Astrocyte (in vitro differentiated cells and primary cell): ENCODE results near the gene TEDC1. TPM values are rescaled to one million over a fixed set of nuclear protein-coding genes. Genes with fewer than 3 reads are reported as not detected.

Experiments
- DNase-seq: peaks from one replicate; pipeline ENCODE4 v3.0.0-alpha.2; 2010; ENCODE audit warnings: low read depth
- FAIRE-seq: peaks from 2 replicates; lab custom pipeline; 2011; peaks lifted over from hg19 to GRCh38; lab: Jason Lieb, UNC
- H2AFZ ChIP-seq: 2 replicates; pipeline ENCODE4 v1.6.0; 2012; ENCODE audit warnings: low read depth, low read length, inconsistent platforms
- H3K27ac ChIP-seq: 2 replicates; pipeline ENCODE4 v1.5.1; 2011; ENCODE audit warnings: low read depth, low read length, inconsistent platforms
- H3K27me3 ChIP-seq: 2 replicates; pipeline ENCODE4 v1.6.0; 2011; ENCODE audit warnings: low read length, inconsistent platforms; ENCODE audit not compliant: insufficient read depth
- H3K36me3 ChIP-seq: 2 replicates; pipeline ENCODE4 v1.5.1; 2011; ENCODE audit warnings: low read length, inconsistent platforms; ENCODE audit not compliant: insufficient read depth
- H3K4me1 ChIP-seq: 2 replicates; pipeline ENCODE4 v1.5.1; 2011; ENCODE audit warnings: low read length, inconsistent platforms; ENCODE audit not compliant: insufficient read depth
- H3K4me2 ChIP-seq: 2 replicates; pipeline ENCODE4 v1.6.0; 2012; ENCODE audit warnings: low read length, inconsistent platforms
- H3K4me3 ChIP-seq: 2 replicates; pipeline ENCODE4 v1.5.1; 2011; ENCODE audit warnings: low read depth, mild to moderate bottlenecking, low read length, inconsistent platforms; ENCODE audit not compliant: insufficient read depth
- H3K79me2 ChIP-seq: 2 replicates; pipeline ENCODE4 v1.6.0; 2012; ENCODE audit warnings: mild to moderate bottlenecking, low read length, inconsistent platforms; ENCODE audit not compliant: insufficient read depth
- H3K9ac ChIP-seq: 2 replicates; pipeline ENCODE4 v1.6.0; 2012; ENCODE audit warnings: mild to moderate bottlenecking, low read length, inconsistent platforms
- H3K9me3 ChIP-seq: 2 replicates; pipeline ENCODE4 v1.5.1; 2012; ENCODE audit warnings: low read depth, mild to moderate bottlenecking, low read length, inconsistent platforms; ENCODE audit not compliant: insufficient read depth
- H4K20me1 ChIP-seq: 2 replicates; pipeline ENCODE4 v1.6.0; 2012; ENCODE audit warnings: low read length, inconsistent platforms; ENCODE audit not compliant: insufficient read depth
- H3K27ac Mint-ChIP-seq: one replicate; pipeline ENCODE4 v1.8.0; 2021; ENCODE audit warnings: mild to moderate bottlenecking, mixed read lengths; ENCODE audit not compliant: unreplicated experiment
- H3K27me3 Mint-ChIP-seq: one replicate; pipeline ENCODE4 v1.8.0; 2021; ENCODE audit warnings: low read depth, mixed read lengths; ENCODE audit not compliant: unreplicated experiment
- H3K36me3 Mint-ChIP-seq: one replicate; pipeline ENCODE4 v1.8.0; 2021; ENCODE audit warnings: low read depth, mixed read lengths; ENCODE audit not compliant: unreplicated experiment
- H3K4me1 Mint-ChIP-seq: one replicate; pipeline ENCODE4 v1.8.0; 2021; ENCODE audit warnings: low read depth, mixed read lengths; ENCODE audit not compliant: unreplicated experiment
- H3K4me3 Mint-ChIP-seq: one replicate; pipeline ENCODE4 v1.8.0; 2021; ENCODE audit warnings: mild to moderate bottlenecking, moderate library complexity, mixed read lengths; ENCODE audit not compliant: unreplicated experiment
- H3K9me3 Mint-ChIP-seq: one replicate; pipeline ENCODE4 v1.8.0; 2021; ENCODE audit warnings: mild to moderate bottlenecking, mixed read lengths; ENCODE audit not compliant: unreplicated experiment
- EZH2 ChIP-seq: IDR thresholded peaks from 2 replicates; pipeline ENCODE4 v1.6.1; 2012; ENCODE audit warnings: mild to moderate bottlenecking, low read length, inconsistent platforms; ENCODE audit not compliant: insufficient read depth
- total RNA-seq: library from RNA; stranded (reverse); gene quantifications from 2 replicates; pipeline ENCODE4 v1.2.1, GENCODE V29; 2021
- TF ChIP-seq, protein P1 (sequence below): IDR thresholded peaks from 2 replicates; pipeline ENCODE4 v1.5.1; 2011; ENCODE audit warnings: low read depth, mild to moderate bottlenecking, inconsistent platforms, low read length, moderate library complexity; ENCODE audit not compliant: insufficient read depth

TEDC1 gene
- total RNA-seq, 1 donor from 2014 or later = 5.5 TPM

GRCh38 chr14:105476097-105476830, 14.8 kb upstream of the TEDC1 start:
- H3K4me2 ChIP-seq = peak overlapping the region; percentile 97
- peaks cover 5% of the 10 kb centered on the region for H3K27me3 Mint-ChIP-seq

DNA sequence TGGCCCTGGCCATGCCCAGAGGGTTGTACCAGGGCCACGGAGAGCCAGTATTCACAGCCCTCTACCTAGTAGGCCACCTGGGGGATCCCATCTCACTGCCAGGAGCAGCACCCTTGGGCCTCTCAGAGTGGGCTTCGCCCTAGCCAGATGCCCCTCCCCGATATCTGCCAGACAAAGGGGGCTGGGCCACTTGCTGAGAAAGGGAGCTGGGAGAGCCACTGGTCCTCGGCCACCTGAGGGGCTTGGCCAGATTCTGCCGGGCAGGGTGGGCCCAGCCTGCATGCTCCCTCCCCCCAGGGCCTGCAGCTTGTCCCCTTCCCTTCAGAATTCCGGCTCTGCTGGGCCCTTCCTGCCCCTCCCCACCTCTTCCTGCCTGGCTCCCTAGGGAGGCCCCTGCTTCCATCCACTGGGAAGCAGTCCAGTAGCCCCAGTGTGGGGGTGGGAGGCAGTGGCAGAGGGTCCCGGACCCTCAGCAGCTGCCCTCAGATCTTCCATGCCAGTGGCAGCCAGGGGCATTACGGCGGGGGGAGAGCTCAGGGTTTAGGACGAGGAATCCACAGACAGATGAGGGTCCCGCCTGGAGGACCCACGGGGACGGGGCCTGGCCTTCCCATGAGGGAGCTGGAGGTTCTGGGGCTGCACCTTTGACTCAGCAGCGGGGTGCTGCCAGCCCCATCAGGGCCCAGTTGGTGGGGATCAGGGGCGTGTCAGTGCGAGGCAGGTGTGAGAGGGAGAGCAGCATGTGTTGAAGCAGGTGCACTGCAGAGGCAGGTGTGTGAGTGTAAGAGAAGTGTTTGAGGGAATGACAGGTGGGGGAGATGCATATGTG, 14.0 kb upstream of the TEDC1 start:
- H3K36me3 ChIP-seq = no peaks in the 10 kb centered on the region
- H3K4me3 ChIP-seq = peak overlapping the region; percentile 73
- no peak overlapping the region for H2AFZ ChIP-seq
- peak overlapping the region; percentile 88 for H3K9ac ChIP-seq
- H3K27ac ChIP-seq = peak overlapping the region; percentile 62
- H3K36me3 Mint-ChIP-seq = peaks cover 3% of the 10 kb centered on the region
- H4K20me1 ChIP-seq = peaks cover 25% of the 10 kb centered on the region
- H3K27me3 ChIP-seq = no peaks in the 10 kb centered on the region
- no peak overlapping the region for H3K27ac Mint-ChIP-seq
- H3K4me2 ChIP-seq = peak overlapping the region; percentile 97
- no peak for TF ChIP-seq EZH2
- TF ChIP-seq, protein P1, sequence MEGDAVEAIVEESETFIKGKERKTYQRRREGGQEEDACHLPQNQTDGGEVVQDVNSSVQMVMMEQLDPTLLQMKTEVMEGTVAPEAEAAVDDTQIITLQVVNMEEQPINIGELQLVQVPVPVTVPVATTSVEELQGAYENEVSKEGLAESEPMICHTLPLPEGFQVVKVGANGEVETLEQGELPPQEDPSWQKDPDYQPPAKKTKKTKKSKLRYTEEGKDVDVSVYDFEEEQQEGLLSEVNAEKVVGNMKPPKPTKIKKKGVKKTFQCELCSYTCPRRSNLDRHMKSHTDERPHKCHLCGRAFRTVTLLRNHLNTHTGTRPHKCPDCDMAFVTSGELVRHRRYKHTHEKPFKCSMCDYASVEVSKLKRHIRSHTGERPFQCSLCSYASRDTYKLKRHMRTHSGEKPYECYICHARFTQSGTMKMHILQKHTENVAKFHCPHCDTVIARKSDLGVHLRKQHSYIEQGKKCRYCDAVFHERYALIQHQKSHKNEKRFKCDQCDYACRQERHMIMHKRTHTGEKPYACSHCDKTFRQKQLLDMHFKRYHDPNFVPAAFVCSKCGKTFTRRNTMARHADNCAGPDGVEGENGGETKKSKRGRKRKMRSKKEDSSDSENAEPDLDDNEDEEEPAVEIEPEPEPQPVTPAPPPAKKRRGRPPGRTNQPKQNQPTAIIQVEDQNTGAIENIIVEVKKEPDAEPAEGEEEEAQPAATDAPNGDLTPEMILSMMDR = no peak
- no peaks in the 10 kb centered on the region for H3K9me3 Mint-ChIP-seq
- H3K4me1 Mint-ChIP-seq = peaks cover 9% of the 10 kb centered on the region
- H3K79me2 ChIP-seq = peaks cover 25% of the 10 kb centered on the region
- no peak for FAIRE-seq
- H3K4me3 Mint-ChIP-seq = no peak overlapping the region
- DNase-seq = no peak
- peaks cover 5% of the 10 kb centered on the region for H3K27me3 Mint-ChIP-seq
- H3K4me1 ChIP-seq = peaks cover 44% of the 10 kb centered on the region
- H3K9me3 ChIP-seq = no peaks in the 10 kb centered on the region

More at GRCh38 chr14:105476097-105476830, 14.8 kb upstream of the TEDC1 start:
- H3K4me1 Mint-ChIP-seq = peaks cover 6% of the 10 kb centered on the region
- H3K27ac ChIP-seq = peak overlapping the region; percentile 62
- peak overlapping the region; percentile 88 for H3K9ac ChIP-seq
- no peak for DNase-seq
- H3K36me3 ChIP-seq = no peaks in the 10 kb centered on the region
- H4K20me1 ChIP-seq = peaks cover 27% of the 10 kb centered on the region
- peak overlapping the region; percentile 73 for H3K4me3 ChIP-seq
- H2AFZ ChIP-seq = peak overlapping the region; percentile 69
- H3K79me2 ChIP-seq = peaks cover 25% of the 10 kb centered on the region
- H3K27me3 ChIP-seq = no peaks in the 10 kb centered on the region
- H3K4me1 ChIP-seq = peaks cover 37% of the 10 kb centered on the region
- H3K4me3 Mint-ChIP-seq = peak overlapping the region; percentile 78
- TF ChIP-seq EZH2 = no peak
- TF ChIP-seq, protein P1 = no peak
- FAIRE-seq = no peak
- peaks cover 3% of the 10 kb centered on the region for H3K36me3 Mint-ChIP-seq
- H3K27ac Mint-ChIP-seq = no peak overlapping the region
- no peaks in the 10 kb centered on the region for H3K9me3 ChIP-seq
- no peaks in the 10 kb centered on the region for H3K9me3 Mint-ChIP-seq
